Measurements from ENCODE around the gene SLC25A44. TPM values are rescaled to one million over a fixed set of nuclear protein-coding genes. Genes with fewer than 3 reads are reported as not detected.

The SLC25A44 gene
- total RNA-seq, 5 donors from 2014 or later (not counting 1 experiment from before 2014, with no cell fraction given), result 16.8 to 24.5 (median 21.4) TPM

DNA sequence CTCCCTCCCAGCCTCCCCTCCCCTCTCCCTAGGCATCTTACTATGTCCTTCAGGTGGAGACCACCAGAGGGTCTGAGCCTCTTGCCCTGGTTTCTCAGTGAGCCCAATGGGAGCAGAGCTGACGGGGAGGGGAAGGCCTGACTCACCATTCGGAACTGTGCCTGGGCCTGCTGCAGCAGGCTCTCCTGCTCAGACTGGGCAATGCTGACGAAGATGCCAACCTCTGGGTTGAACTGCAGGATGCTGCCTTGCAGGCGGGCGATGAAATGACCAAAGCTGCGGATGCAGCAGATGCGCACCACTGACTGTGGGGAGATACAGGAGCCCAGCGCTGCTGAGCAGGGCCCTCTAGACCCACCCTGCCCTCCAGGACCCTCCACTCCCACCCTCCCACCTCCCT lies 65.0 kb downstream of the SLC25A44 start:
- H3K4me3 Mint-ChIP-seq, result no peak overlapping the region
- no peak overlapping the region for H3K27ac Mint-ChIP-seq
- WGBS (ENCODE audit: insufficient coverage), result 96% methylated on average over 8 of the region's 8 CpGs
- ChIA-PET POLR2A (interaction anchor here in 1 of 2 donors (0.7 kb wide), 2 partner anchors 17 to 39 kb away, joined by 3 to 8 read pairs; no protein-coding TSS in a partner anchor), CTCF (no interaction called here)
- H3K4me1 Mint-ChIP-seq, result peaks cover 2 to 7% (median 6%) of the 10 kb centered on the region in 3 donors
- peaks cover 57% of the 10 kb centered on the region for H3K36me3 Mint-ChIP-seq
- Histone ChIP-seq H3K27me3 (replicated peaks in 1 of 2; ENCODE audit: control insufficient read depth in 2 of 2, extremely low read depth in 1 of 2, insufficient read depth in 2 of 2, low read length in 1 of 2) (no peaks in the 10 kb centered on the region), H3K4me1 (ENCODE audit: control insufficient read depth in 1 of 2, extremely low read depth in 1 of 2, insufficient read depth in 2 of 2, low read length in 2 of 2) (no peaks in the 10 kb centered on the region), H3K36me3 (ENCODE audit: control insufficient read depth in 2 of 2, extremely low read depth in 1 of 2, insufficient read depth in 1 of 2, low read length in 1 of 2) (peaks cover 29 to 79% of the 10 kb centered on the region in 2 donors), H3K9me3 (no peaks in the 10 kb centered on the region), H3K27ac (ENCODE audit: low read length) (no peak overlapping the region), H3K4me3 (ENCODE audit: control insufficient read depth in 1 of 2, extremely low read depth in 1 of 2, low read length in 1 of 2) (no peak overlapping the region)
- DNase-seq (no peak), ATAC-seq (replicated peaks in 1 of 4) (no peak)
- no peaks in the 10 kb centered on the region for H3K27me3 Mint-ChIP-seq
- no peaks in the 10 kb centered on the region for H3K9me3 Mint-ChIP-seq

DNA sequence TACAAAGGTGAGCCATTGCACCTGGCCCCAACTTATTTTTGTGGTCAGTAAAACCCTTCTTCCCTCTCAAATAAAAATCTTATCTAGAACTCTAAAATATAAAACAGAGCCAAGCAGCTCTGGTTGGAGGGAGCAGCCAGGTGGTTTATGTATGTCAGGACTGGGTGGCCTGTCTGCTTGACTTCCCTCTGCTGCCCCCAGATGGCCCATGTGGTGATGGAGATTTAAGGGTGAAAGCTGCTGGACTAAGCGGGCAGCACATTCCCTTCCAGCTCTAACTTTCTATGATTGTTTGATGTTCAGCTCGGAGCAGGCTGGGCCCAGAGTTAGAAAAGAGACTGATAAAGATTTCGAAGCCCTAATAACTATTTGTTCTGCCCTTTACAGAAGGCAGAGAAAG lies 65.9 kb downstream of the SLC25A44 start:
- Histone ChIP-seq H3K27ac (ENCODE audit: low read length) (no peak overlapping the region), H3K36me3 (ENCODE audit: control insufficient read depth in 2 of 2, extremely low read depth in 1 of 2, insufficient read depth in 1 of 2, low read length in 1 of 2) (peaks cover 29 to 81% of the 10 kb centered on the region in 2 donors), H3K27me3 (replicated peaks in 1 of 2; ENCODE audit: control insufficient read depth in 2 of 2, extremely low read depth in 1 of 2, insufficient read depth in 2 of 2, low read length in 1 of 2) (no peaks in the 10 kb centered on the region), H3K9me3 (no peaks in the 10 kb centered on the region), H3K4me3 (ENCODE audit: control insufficient read depth in 1 of 2, extremely low read depth in 1 of 2, low read length in 1 of 2) (no peak overlapping the region), H3K4me1 (ENCODE audit: control insufficient read depth in 1 of 2, extremely low read depth in 1 of 2, insufficient read depth in 2 of 2, low read length in 2 of 2) (no peaks in the 10 kb centered on the region)
- no CpG with 5 or more reads among the region's 3 CpGs for whole genome bisulfite sequencing (ENCODE audit: insufficient coverage)
- peaks cover 2 to 8% (median 7%) of the 10 kb centered on the region in 3 donors for H3K4me1 Mint-ChIP-seq
- no peaks in the 10 kb centered on the region for H3K9me3 Mint-ChIP-seq
- no peak overlapping the region for H3K27ac Mint-ChIP-seq
- ATAC-seq (replicated peaks in 1 of 4) (no peak), DNase-seq (no peak)
- H3K27me3 Mint-ChIP-seq, result no peaks in the 10 kb centered on the region
- POLR2A ChIA-PET, result no interaction called here
- no peak overlapping the region for H3K4me3 Mint-ChIP-seq
- H3K36me3 Mint-ChIP-seq, result peaks cover 60% of the 10 kb centered on the region
- CTCF ChIA-PET, result no interaction called here

DNA sequence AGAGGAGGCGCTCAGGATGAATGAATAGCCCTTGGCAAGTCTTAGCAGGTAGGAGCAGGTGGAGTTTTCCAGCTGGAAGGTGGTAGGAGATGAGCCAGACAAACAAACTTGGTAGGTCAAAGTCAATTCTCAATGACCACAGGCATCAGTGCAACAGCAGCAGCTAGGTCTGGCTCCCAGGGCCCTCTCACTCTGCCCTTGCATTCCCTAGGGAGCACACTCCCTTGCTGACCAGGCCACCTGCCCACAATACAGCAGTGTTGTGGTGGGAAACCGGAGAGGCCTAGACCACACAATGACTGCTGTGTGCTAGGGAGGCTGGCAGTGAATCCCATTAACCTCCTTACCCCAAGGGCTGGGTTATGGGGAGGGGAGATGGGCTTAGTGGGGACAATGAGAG lies 67.0 kb downstream of the SLC25A44 start:
- H3K4me1 ChIP-seq (ENCODE audit: control insufficient read depth in 1 of 2, extremely low read depth in 1 of 2, insufficient read depth in 2 of 2, low read length in 2 of 2), result no peaks in the 10 kb centered on the region
- H3K4me3 ChIP-seq (ENCODE audit: control insufficient read depth in 1 of 2, extremely low read depth in 1 of 2, low read length in 1 of 2), result no peak overlapping the region
- H3K27me3 ChIP-seq (replicated peaks in 1 of 2; ENCODE audit: control insufficient read depth in 2 of 2, extremely low read depth in 1 of 2, insufficient read depth in 2 of 2, low read length in 1 of 2), result no peaks in the 10 kb centered on the region
- Mint-ChIP-seq H3K4me3 (no peak overlapping the region), H3K4me1 (peaks cover 2 to 8% (median 7%) of the 10 kb centered on the region in 3 donors), H3K27ac (peak overlapping the region in 1 of 2 donors; percentile 31), H3K9me3 (no peaks in the 10 kb centered on the region), H3K36me3 (peaks cover 67% of the 10 kb centered on the region), H3K27me3 (no peaks in the 10 kb centered on the region)
- POLR2A ChIA-PET, result no interaction called here
- CTCF ChIA-PET, result no interaction called here
- H3K27ac ChIP-seq (ENCODE audit: low read length), result no peak overlapping the region
- WGBS (ENCODE audit: insufficient coverage), result 100% methylated on average over 1 of the region's 2 CpGs
- H3K9me3 ChIP-seq, result no peaks in the 10 kb centered on the region
- DNase-seq (no peak), ATAC-seq (replicated peaks in 1 of 4) (no peak)
- H3K36me3 ChIP-seq (ENCODE audit: control insufficient read depth in 2 of 2, extremely low read depth in 1 of 2, insufficient read depth in 1 of 2, low read length in 1 of 2), result peaks cover 29 to 86% of the 10 kb centered on the region in 2 donors

Other genes with a start within 250 kb of the SLC25A44 start
- 100 to 1,000 TPM; 110 to 174 (median 167) TPM for gene ARHGEF2, start 215.6 kb upstream of the SLC25A44 start, total RNA-seq
- 100 to 1,000 TPM; 230 to 238 (median 232) TPM for gene SSR2, start 173.2 kb upstream of the SLC25A44 start, total RNA-seq
- gene UBQLN4, start 140.3 kb upstream of the SLC25A44 start, total RNA-seq, result 10 to 100 TPM; 21.9 to 39.6 (median 37.9) TPM
- gene LAMTOR2, start 139.3 kb upstream of the SLC25A44 start, total RNA-seq, result 10 to 100 TPM; 21.5 to 37.8 (median 35.2) TPM
- 1 to 10 TPM in 3 of 5 donors, under 1 TPM in 2; 0.26 to 2.3 (median 1.9) TPM for gene RAB25, start 132.9 kb upstream of the SLC25A44 start, total RNA-seq
- gene MEX3A, start 111.6 kb upstream of the SLC25A44 start, total RNA-seq, result under 1 TPM; 0.03 to 0.58 (median 0.20) TPM
- gene LMNA, start 79.4 kb upstream of the SLC25A44 start, total RNA-seq, result 100 to 1,000 TPM in 2 of 5 donors, 10 to 100 TPM in 3; 40.3 to 970 (median 57.3) TPM
- gene SEMA4A, start 40.5 kb upstream of the SLC25A44 start, total RNA-seq, result 10 to 100 TPM in 1 of 5 donors, 1 to 10 TPM in 4; 1.5 to 12.0 (median 2.2) TPM
- gene PMF1, start 18.9 kb downstream of the SLC25A44 start, total RNA-seq, result 10 to 100 TPM; 54.7 to 58.7 (median 57.6) TPM
- gene BGLAP, start 48.1 kb downstream of the SLC25A44 start, total RNA-seq, result 1 to 10 TPM; 1.8 to 7.1 (median 5.2) TPM
- gene PAQR6, start 54.0 kb downstream of the SLC25A44 start, total RNA-seq, result 1 to 10 TPM; 2.5 to 3.1 (median 2.9) TPM
- gene SMG5, start 88.7 kb downstream of the SLC25A44 start, total RNA-seq, result 10 to 100 TPM; 60.5 to 84.2 (median 81.3) TPM
- 10 to 100 TPM in 3 of 5 donors, 1 to 10 TPM in 2; 4.9 to 17.6 (median 17.3) TPM for gene TMEM79, start 90.2 kb downstream of the SLC25A44 start, total RNA-seq
- gene GLMP, start 101.6 kb downstream of the SLC25A44 start, total RNA-seq, result 10 to 100 TPM; 18.7 to 25.4 (median 24.1) TPM
- gene VHLL, start 105.2 kb downstream of the SLC25A44 start, total RNA-seq, result under 1 TPM in 2 of 5 donors, not detected in 3; 0.39 to 0.88 TPM
- gene CCT3, start 144.2 kb downstream of the SLC25A44 start, total RNA-seq, result 100 to 1,000 TPM in 4 of 5 donors, 10 to 100 TPM in 1; 87.2 to 138 (median 124) TPM
- gene TSACC, start 144.4 kb downstream of the SLC25A44 start, total RNA-seq, result under 1 TPM in 1 of 5 donors, not detected in 4; 0.93 TPM
- under 1 TPM in 1 of 5 donors, not detected in 4; 0.35 TPM for gene RHBG, start 175.1 kb downstream of the SLC25A44 start, total RNA-seq

Measured in T-cell (primary cell).